Lower leg skin (tissue), 4 donors: ENCODE measurements around the gene LEMD2. TPM values are rescaled to one million over a fixed set of nuclear protein-coding genes. Genes with fewer than 3 reads are reported as not detected.

ENCODE experiments used
- DNase-seq, 2 donors: peaks; one replicate each; pipeline ENCODE4 v3.0.0-alpha.2; 2019; ENCODE audit warnings: low spot score in 2 of 2
- H3K4me3 ChIP-seq: fragments of 200-600 bp; sonication (generic); 2 replicates; pipeline ENCODE4 v1.5.1; 2017; ENCODE audit warnings: mild to moderate bottlenecking, low read depth; ENCODE audit not compliant: poor library complexity, severe bottlenecking
- CTCF ChIP-seq, 3 donors: fragments of 450-650 bp; IDR thresholded peaks; one replicate each; pipeline ENCODE4 v1.5.1; 2016; ENCODE audit warnings: antibody characterized with exemption in 3 of 3, mild to moderate bottlenecking in 3 of 3, moderate library complexity in 2 of 3
- POLR2A ChIP-seq, 2 donors: fragments of 450-650 bp; IDR thresholded peaks; one replicate each; pipeline ENCODE4 v1.6.1; 2016 to 2017; ENCODE audit warnings: antibody characterized with exemption in 2 of 2, mild to moderate bottlenecking in 1 of 2, moderate library complexity in 1 of 2
- WGBS, 2 donors: methylation state at CpG; one replicate each; pipeline ENCODE4 v1.1.5; 2018; 5-methylcytosine and 5-hydroxymethylcytosine counted together
- intact Hi-C: fragments of 100-400 bp; cut with DNase I; formaldehyde crosslinking; loops from one replicate; pipeline ENCODE4 v1.15.0; 2023; ENCODE audit warnings: low total_unique reads
- total RNA-seq, 4 donors: library from RNA; depleted of rRNA; stranded (reverse); fragments of >200 nt; gene quantifications; one replicate each; pipeline ENCODE4 v1.1.0, GENCODE V29; 2016

Gene LEMD2
- total RNA-seq, 4 donors from 2014 or later: 57.5 to 93.6 (median 68.1) TPM

- 86 to 87% methylated on average over 13 of the region's 13 CpGs for WGBS, 2 donors
- TF ChIP-seq POLR2A (IDR thresholded peaks at IDR 0.05) (no peak), CTCF (IDR thresholded peaks at IDR 0.05) (no peak)
- H3K4me3 ChIP-seq: no peak overlapping the region
- DNase-seq: no peak
- intact Hi-C loops: no loop called here
Measured at GRCh38 chr6:33798343-33798848, 9.5 kb upstream of the LEMD2 start.

GRCh38 chr6:33797626-33798342, 8.9 kb upstream of the LEMD2 start:
- TF ChIP-seq POLR2A (IDR thresholded peaks at IDR 0.05) (no peak), CTCF (IDR thresholded peaks at IDR 0.05) (no peak)
- 75% methylated on average over 10 of the region's 10 CpGs for WGBS, 2 donors
- no peak overlapping the region for H3K4me3 ChIP-seq
- intact Hi-C loops: no loop called here
- no peak for DNase-seq

- no peak for TF ChIP-seq POLR2A (IDR thresholded peaks at IDR 0.05)
- no peak for TF ChIP-seq CTCF (IDR thresholded peaks at IDR 0.05)
- 53 to 59% methylated on average over 14 of the region's 14 CpGs for WGBS, 2 donors
- DNase-seq: no peak
- H3K4me3 ChIP-seq: no peak overlapping the region
- intact Hi-C loops: no loop called here
Measured at GRCh38 chr6:33794910-33795623, 6.1 kb upstream of the LEMD2 start.

GRCh38 chr6:33792981-33793380, 4.1 kb upstream of the LEMD2 start:
- TF ChIP-seq POLR2A (IDR thresholded peaks at IDR 0.05): no peak
- TF ChIP-seq CTCF (IDR thresholded peaks at IDR 0.05): no peak
- DNase-seq: no peak
- H3K4me3 ChIP-seq: no peak overlapping the region
- intact Hi-C loops: no loop called here
- 68 to 69% methylated on average over 10 of the region's 10 CpGs for WGBS, 2 donors

- intact Hi-C loops: no loop called here
- DNase-seq: no peak
- TF ChIP-seq CTCF (IDR thresholded peaks at IDR 0.05) (no peak), POLR2A (IDR thresholded peaks at IDR 0.05) (no peak)
- H3K4me3 ChIP-seq: no peak overlapping the region
- WGBS, 2 donors: 71 to 76% methylated on average over 7 of the region's 7 CpGs
Measured at GRCh38 chr6:33791620-33792019, 2.7 kb upstream of the LEMD2 start.
